ENCODE results near the gene KHDC3L. TPM values are rescaled to one million over a fixed set of nuclear protein-coding genes. Genes with fewer than 3 reads are reported as not detected.

The KHDC3L gene, protein sequence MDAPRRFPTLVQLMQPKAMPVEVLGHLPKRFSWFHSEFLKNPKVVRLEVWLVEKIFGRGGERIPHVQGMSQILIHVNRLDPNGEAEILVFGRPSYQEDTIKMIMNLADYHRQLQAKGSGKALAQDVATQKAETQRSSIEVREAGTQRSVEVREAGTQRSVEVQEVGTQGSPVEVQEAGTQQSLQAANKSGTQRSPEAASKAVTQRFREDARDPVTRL
- total RNA-seq (2014; rRNA removed) (not detected in 2 replicates), Bru-seq, nascent RNA (not detected), BruChase-seq, experiment 1, labeled RNA remaining after a 6-hour chase (not detected), BruChase-seq, experiment 2, labeled RNA remaining after a 2-hour chase (not detected)
- long read RNA-seq, result 0 reads

DNA sequence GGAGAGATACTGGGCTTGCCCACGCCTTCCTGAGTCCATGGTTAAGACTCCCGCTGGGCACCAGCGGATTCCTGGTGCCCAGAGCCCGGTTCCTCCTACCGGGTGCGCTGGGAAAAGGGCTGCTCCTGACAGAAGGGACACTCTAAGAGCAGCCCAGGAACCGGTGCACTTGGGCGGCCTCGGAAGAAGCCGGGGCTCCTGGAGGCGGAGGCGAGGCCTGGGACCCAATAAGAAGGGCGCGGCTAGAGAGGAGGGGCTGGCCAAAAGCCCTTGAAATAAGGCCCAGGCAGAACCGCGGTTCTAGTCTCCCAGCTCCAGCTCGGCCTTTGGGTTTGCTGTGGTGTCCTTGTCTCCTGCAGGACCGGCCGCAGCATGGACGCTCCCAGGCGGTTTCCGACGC is at the start of gene KHDC3L:
KHDC3L (plus strand) TSS at position 301 of the 400 bp plus-strand sequence; CDS start at position 373, 72 bp downstream.
- no peaks in the 10 kb centered on the region for H4K20me1 ChIP-seq (ENCODE audit: low read length)
- intact Hi-C loops (cut with micrococcal nuclease), result no loop called here
- no peak within 1 kb of the TSS for H3K9ac ChIP-seq (ENCODE audit: low read length)
- TF ChIP-seq EZH2 (IDR thresholded peaks at IDR 0.05; ENCODE audit: low read length, unreplicated experiment) (no peak), EZH2phosphoT487 (IDR thresholded peaks at IDR 0.05; ENCODE audit: borderline replicate concordance, low read length) (no peak)
- TF ChIP-seq, protein P1, sequence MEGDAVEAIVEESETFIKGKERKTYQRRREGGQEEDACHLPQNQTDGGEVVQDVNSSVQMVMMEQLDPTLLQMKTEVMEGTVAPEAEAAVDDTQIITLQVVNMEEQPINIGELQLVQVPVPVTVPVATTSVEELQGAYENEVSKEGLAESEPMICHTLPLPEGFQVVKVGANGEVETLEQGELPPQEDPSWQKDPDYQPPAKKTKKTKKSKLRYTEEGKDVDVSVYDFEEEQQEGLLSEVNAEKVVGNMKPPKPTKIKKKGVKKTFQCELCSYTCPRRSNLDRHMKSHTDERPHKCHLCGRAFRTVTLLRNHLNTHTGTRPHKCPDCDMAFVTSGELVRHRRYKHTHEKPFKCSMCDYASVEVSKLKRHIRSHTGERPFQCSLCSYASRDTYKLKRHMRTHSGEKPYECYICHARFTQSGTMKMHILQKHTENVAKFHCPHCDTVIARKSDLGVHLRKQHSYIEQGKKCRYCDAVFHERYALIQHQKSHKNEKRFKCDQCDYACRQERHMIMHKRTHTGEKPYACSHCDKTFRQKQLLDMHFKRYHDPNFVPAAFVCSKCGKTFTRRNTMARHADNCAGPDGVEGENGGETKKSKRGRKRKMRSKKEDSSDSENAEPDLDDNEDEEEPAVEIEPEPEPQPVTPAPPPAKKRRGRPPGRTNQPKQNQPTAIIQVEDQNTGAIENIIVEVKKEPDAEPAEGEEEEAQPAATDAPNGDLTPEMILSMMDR (conservative IDR thresholded peaks at IDR 0.05; ENCODE audit: low read depth, low read length), result no peak
- H3K4me1 ChIP-seq (ENCODE audit: insufficient read depth, low read length), result no peaks in the 10 kb centered on the region
- H3K9me2 ChIP-seq (replicated peaks; ENCODE audit: low read length), result no peaks in the 10 kb centered on the region
- CTCF ChIA-PET, result no interaction called here
- no peaks in the 10 kb centered on the region for H3K9me3 ChIP-seq (ENCODE audit: low read length)
- H3K27ac ChIP-seq (ENCODE audit: low read length), result no peak within 1 kb of the TSS
- H3K4me3 ChIP-seq (ENCODE audit: low read length), result no peak within 1 kb of the TSS
- no TSS peak for BruUV-seq (replicated peaks)
- H3K79me2 ChIP-seq (ENCODE audit: low read length), result no peaks in the 10 kb centered on the region
- no peaks in the 10 kb centered on the region for H3K36me3 ChIP-seq (ENCODE audit: low read depth, low read length)
- DNase-seq, result no peak
- POLR2A ChIA-PET (ENCODE audit: unreplicated experiment), result no interaction called here
- no peak within 1 kb of the TSS for H2AFZ ChIP-seq (ENCODE audit: low read length)
- ATAC-seq, result no peak
- no peaks in the 10 kb centered on the region for H3K27me3 ChIP-seq (ENCODE audit: low read length)
- no peak within 1 kb of the TSS for H3K4me2 ChIP-seq (ENCODE audit: low read length)
- no peaks in the 10 kb centered on the region for H3F3A ChIP-seq (ENCODE audit: low read length, unreplicated experiment)

DNA sequence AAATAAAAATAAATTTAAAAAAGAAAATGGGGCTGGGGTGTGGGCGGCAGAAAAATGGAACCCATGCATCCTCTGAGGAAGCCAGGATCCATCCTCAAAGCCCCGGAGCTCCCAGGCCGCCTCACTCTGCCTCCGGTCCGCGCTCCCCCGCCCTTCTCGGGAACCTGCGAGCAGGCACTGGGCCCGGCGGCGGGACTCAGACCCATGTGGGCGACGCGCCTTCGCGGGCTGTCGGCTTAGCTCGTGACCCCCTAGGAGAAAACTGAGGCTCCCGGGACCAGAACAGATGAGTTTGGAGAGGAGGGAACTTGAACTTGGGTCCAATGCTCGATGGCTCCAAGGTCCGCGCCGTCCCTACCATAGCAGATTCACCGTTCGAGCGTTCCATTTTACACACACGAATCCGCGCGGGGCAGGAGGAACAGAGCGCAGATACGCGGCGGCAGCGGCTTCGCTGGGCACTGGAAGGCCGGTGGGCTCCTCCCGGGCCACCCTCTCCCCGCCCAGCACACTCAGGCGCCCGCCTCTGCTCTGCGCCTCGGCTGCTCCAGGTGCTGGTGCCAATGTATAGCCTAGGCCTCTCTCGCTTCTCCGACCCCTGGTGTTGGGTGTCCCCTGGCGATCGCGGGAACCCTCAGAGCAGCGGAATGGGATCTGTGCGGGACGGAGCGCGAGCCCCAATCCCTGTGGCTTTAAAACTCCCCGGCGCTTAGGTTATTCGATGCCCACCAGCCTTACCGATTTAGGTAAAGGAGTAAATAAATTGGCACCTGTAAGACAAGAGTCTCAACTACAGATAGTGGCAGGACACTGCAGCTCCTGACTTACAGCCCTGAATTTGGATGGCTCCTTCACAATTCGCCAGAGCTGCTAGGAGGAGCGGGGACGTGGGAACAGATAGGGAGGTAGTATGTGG is 47.6 kb upstream of the KHDC3L start:
- no peak overlapping the region for H3K9ac ChIP-seq (ENCODE audit: low read length)
- intact Hi-C loops (cut with micrococcal nuclease), result no loop called here
- H2AFZ ChIP-seq (ENCODE audit: low read length), result no peak overlapping the region
- ChIA-PET CTCF (no interaction called here), POLR2A (ENCODE audit: unreplicated experiment) (no interaction called here)
- no peaks in the 10 kb centered on the region for H4K20me1 ChIP-seq (ENCODE audit: low read length)
- H3K9me2 ChIP-seq (replicated peaks; ENCODE audit: low read length), result no peaks in the 10 kb centered on the region
- ATAC-seq, result no peak
- no peak for DNase-seq
- H3K27ac ChIP-seq (ENCODE audit: low read length), result no peak overlapping the region
- no peaks in the 10 kb centered on the region for H3F3A ChIP-seq (ENCODE audit: low read length, unreplicated experiment)
- H3K4me2 ChIP-seq (ENCODE audit: low read length), result no peak overlapping the region
- H3K79me2 ChIP-seq (ENCODE audit: low read length), result peaks cover under 1% of the 10 kb centered on the region
- H3K27me3 ChIP-seq (ENCODE audit: low read length), result no peaks in the 10 kb centered on the region
- H3K9me3 ChIP-seq (ENCODE audit: low read length), result no peaks in the 10 kb centered on the region
- no TSS peak for BruUV-seq (replicated peaks)
- H3K36me3 ChIP-seq (ENCODE audit: low read depth, low read length), result no peaks in the 10 kb centered on the region
- no peak overlapping the region for H3K4me3 ChIP-seq (ENCODE audit: low read length)
- TF ChIP-seq, protein P1 (conservative IDR thresholded peaks at IDR 0.05; ENCODE audit: low read depth, low read length), result no peak
- no peaks in the 10 kb centered on the region for H3K4me1 ChIP-seq (ENCODE audit: insufficient read depth, low read length)

Measured in PC-3 (cell line).